ENCODE results near the gene CTAGE9.

Gene CTAGE9

GRCh38 chr6:131663578-131664165 is 47.1 kb downstream of the CTAGE9 start:
- no peak for DNase-seq

GRCh38 chr6:131660195-131660594 is 50.6 kb downstream of the CTAGE9 start:
- DNase-seq, result no peak
